NCI-H2227 treated with DMSO at 0.1 percent for 48 hours (cell line): ENCODE measurements around the gene PPFIA4.

Experiments used
- DNase-seq: peaks from one replicate; lab custom pipeline; 2025; lab: John Stamatoyannopoulos, UW

PPFIA4 gene

DNA sequence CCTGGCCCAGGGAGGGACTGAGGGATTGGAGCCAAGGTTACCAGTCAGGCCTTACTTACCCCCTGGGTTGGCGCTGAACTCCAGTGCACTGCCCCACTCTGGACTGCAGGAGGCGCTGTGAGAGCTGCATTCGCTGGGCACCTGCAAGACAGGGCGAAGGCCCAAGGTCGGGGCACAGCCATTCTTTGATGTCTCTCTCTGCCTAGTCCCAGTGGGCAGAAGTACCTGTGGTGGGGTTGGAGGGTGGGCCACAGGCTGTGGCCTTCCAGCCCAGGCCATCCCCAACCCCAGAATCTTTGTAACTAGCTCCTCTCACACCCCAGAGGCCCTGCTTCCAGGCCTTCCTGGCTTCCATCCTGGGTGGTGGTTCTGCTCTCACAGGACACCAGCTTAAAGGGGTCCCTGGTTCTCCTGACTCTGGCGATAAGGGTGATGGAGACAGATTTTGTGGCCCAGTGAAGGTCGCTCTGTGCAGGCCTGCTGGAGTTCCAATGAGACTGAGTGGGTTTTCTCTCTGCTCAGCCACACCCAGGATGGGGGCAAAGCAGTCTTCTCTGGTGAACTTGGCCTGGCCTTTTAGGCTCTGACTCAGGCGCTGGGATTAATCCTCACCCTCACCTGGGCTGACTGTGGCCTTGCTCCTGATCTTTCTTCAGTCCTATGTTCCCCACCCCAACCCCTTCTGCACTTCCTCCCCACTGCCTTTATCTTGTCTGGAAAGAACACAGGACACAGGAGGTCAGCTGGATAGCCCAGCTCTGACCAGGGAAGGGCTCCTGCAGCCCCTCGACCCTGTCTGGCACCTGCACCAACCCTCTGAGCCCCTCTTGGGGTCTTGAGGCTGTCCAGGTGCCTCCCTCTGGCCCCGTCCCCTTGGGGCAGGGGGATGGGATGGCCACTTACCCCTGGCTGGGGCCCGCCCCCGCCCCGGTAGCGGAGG lies 58.6 kb downstream of the PPFIA4 start:
- DNase-seq, result no peak

DNA sequence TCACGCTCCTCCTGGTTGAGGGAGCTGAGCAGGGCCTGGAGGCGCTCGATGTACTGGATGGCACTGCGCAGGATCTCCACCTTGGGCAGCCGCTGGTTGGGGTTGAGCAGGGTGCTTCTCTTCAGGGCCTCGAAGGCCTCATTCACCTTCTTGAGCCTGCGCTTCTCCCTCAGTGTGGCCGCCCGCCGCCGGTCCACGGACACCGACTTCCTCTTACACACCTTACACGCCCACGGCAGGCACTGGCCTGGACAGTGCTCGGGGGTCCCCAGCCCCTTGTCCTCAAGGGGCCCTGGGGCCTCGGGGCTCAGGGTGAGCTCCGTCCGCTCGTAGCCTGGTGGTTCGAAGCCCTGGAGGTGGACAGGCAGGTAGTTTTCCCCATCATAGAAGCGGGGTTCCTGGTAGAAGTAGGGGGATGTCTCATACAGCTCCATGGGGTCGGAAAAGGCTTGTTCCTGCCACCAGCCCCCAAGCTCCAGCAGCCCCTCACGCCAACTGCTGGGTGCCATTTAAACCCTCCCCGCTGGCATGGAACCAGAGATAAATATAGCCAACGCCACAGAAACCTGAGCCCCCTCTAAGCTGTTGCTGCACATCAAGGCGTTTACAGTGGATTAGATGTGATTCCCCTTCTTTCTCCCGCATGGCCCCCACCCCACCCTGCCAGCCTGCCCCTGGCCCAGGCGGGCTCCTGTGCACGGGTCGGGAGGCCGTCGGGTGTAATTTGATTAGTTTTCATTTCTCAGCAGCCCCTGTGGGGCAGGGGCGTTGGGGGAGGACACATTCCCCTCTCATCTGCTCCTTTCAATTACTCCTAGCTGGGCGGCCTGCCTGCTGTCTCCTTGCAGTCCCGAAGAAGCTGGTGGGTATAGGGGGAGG lies 59.5 kb downstream of the PPFIA4 start, which contains the start of gene MYOG:
MYOG (minus strand) TSS at position 485 of the 879 bp plus-strand sequence; CDS start at position 434, 51 bp downstream.
- DNase-seq, result peak; percentile 15

DNA sequence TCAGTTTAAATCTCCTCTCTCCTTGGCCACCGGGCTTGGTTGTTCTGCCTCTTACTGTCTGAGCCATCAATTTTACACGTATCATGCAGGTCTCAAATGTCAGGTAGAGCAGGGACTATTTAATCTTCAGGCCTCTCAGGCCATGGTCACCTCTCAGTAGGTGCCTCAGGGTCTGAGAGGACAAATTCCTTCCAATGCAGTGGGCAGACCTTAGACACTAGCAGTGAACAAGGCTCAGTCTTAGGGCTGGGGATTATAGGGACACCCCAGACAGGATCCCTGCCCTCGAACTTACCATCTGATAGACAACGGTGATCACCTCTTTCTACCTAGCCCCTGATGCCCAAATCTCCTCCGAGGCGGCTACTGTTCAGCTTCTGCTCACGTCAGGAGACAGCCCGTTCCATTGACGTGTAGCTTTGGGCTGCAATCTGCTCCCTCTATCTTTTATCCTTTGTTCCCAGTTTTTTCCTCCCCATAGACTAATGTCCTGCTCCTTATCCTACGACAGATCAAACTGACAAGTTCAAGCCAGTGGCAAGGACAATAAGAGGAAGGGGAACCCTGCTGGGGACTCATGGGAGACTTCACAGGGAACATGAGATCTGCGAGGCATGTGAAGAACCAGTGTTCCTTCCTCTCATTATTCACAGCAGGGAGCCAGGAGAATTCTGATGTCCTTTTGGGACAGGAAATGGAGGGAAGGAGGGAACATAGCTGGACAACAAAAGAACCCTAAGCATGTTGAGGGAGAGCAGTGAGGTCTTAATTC lies 60.9 kb downstream of the PPFIA4 start:
- no peak for DNase-seq

DNA sequence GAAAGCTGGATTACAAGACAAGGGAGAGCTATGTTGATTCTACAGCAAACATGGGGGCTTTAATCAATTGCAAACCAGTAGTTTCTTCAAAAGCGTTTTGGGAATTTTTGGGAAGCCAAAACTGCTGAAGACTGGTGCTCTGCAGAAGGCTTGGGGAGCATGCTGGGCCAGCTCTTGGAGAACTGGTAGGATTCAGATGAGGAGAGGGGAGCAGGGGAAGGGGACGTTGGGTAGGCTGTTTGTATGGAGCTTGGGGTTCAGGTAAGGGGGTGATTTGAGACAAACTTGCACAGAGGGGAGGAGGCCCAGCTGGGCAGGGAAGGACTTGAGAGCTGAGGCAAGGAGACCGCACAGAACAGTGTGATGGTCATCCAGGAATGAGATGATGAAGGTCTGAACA lies 62.1 kb downstream of the PPFIA4 start:
- DNase-seq, result no peak

DNA sequence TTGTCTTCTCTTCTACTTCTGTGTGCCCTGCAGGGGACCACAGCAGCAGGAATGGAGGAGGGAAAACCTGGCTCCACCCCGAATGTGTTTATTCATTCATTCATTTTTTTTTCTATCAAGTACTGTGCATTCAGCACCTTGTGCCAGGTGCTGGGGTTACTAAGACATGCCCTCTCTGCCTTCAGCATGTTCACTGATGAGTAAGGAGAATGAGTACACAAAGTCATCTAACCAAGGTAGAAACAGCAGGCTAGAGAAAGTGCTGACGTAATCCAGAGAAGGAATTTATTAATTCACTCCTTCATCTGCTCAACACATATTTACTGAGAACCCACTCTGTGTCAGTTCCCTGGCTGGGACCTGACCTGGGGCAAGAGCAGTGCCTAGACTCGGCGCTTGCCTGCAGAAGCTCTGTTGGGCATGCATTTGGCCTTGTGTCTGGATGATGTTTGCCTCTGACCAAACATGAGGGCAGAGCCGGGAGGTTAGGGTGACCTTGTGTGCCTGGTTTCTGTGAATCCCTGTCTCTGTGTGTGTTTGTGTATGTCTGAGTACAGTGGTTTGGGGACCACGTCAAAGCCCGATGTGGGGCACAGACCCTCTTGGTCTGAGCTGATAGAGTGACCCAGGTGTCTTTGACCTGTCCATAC lies 62.8 kb downstream of the PPFIA4 start:
- DNase-seq, result no peak

DNA sequence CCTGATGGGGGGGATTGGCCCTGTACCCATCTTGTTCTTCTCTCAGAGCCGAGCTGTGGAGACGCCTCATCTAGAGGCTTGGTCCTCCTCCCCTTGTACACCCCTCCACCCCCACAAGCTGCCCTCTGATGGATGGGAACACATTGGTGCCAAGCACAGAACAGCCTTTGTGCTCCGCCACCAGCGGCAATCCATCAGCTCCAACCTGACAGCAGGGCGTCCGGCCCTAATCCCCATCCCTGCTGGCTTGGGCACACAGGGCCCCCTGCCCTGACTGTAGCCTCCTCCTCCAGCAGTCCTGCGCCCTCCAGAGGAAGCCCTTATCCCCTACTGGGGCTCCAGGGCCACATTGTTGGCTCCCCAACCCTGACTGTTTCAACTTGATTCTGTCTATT lies 63.4 kb downstream of the PPFIA4 start:
- DNase-seq, result no peak

DNA sequence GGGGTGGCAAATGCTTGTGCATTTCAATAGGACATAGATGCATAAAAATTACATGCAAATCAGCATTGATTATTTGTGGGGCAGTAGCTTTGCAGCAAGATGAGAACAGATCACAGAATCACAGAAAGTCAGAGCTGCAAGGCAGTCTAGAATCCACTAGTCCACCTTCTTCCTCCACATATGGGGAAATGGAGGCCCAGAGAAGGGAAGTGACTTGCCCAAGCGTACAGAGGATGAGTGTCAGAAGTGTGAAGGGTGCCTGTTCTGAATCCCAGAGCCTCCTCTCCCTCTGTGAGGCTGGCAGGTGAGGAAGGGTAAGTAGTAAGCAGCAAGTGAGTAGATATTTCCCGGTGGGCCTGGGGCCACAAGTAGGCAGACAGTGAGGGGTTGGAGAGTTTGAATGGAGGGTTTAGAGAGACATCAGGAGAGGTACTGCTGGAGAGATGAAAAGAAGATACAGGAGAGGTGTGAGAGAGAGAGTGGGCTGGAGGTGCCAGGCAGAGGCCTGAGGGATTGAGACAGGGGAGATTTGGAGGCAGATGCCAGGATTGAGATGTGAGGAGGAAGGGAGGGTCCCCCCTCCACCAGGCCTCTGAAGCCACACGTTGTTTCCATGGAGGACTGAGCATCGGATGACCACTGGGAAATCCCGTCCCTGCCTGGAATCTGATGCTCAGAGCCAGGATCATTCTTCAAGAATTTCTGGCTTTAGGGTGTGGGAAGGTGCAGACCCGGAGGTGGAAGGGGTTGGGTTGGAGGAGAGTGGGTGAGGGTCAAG lies 64.3 kb downstream of the PPFIA4 start:
- DNase-seq, result no peak

DNA sequence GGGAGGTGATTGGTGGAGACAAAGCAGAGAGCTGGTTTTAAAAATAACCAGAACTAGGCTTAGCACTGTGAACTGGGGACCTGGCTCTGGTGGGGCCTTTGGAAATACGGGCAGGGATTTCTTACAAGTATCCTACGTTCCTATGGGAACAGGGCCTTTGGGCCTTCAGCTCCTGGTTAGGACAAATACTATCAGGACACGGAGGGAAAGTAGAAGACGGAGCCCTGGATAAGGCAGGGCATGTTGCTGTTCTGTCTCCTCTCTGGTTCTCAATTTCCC lies 64.8 kb downstream of the PPFIA4 start:
- DNase-seq, result no peak

DNA sequence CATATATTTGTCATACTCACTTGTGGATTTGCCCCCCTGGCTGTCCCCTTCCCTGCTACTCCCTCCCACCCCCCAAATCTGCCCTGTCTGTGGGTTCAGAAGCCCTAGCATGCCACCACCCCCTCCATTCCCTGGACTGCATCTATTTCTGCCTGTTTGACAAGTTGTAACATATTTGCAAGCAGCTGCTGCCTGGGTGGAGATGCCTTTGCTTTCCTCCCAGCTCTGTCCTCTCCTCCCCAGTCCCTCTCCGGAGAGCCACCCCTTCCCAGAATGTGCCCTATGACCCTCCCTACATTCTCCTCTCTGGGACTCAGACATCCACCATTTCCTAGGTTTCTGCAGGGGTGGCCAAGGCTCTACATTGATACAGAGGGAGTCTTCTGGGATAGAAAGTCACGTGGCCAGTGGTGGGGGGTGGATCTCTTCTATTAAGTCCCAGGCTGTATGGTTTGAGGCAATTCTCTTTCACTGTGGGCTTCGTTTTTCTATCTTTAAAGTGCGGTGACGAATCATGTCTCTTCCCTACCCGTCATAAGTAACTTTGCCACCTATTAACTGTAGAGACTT lies 65.6 kb downstream of the PPFIA4 start:
- DNase-seq, result no peak

DNA sequence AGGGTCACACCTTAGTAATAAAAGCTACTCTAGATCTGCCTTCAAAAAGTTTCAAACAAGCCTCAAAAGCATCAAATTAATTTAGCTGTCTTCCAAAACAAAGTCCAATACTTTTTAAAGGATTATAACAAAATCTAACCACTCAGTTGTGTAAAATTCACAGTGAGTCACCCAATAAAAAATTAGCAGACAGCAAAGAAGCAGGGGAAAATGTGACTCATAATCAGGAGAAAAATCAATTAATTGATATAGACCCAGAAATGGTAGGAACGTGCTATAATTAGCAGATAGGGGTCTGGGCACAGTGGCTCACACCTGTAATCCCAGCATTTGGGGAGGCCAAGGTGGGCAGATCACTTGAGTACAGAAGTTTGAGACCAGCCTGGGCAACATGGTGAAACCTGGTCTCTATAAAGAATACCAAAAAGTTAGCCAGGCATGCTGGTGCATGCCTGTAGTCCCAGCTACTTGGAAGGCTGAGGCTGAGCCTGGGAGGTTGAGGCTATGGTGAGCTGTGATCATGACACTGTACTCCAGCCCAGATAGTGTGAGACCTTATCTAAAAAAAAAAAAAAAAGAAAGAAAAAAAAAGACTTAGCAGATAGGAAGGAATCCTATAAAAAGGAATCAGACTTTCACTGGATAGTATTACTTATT lies 67.6 kb downstream of the PPFIA4 start:
- DNase-seq, result no peak

DNA sequence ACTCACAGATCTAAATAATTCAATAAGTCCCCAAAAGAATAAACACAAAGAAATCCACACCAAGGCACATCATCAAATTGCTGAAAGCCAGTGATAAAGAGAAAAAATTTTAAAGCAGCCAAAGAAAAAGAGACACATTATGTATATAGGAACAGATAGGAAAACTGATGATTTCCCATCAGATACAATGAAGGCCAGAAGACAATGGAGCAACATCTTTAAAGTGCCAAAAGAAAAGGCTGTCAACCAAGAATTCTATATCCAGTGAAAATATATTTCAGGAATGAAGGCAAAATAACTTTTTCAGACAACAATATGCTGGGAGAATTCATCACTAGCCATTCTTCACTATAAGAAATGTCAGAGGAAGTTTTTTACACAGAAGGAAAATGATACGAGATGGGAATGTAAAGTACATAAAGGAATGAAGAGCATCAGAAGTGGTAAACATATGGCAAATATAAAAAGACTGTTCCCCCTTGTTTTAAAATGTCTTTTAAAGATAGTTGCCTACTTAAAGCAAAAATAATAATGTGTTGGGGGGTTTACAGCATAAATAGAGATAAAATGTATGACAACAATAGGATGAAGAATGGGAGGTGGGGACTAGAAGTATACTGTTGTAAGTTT lies 68.9 kb downstream of the PPFIA4 start:
- no peak for DNase-seq

DNA sequence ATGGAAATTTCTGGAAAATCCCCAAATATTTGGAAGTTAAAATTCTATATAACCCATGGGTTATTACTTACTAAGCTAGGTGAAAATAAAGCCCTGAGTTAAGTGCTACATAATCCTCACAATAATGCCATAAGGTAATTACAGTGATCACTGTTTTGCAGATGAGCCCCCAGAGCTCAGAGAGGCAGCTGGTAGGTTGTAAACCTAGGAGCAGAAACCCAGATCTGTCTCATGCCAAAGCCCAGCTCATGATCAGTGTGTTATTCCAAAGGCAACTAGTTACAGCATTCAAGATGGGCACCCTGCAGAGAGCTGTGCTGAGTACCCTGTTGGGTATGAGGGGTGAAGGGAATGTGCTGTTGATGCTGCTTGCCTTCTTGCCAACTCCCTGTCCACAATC lies 70.3 kb downstream of the PPFIA4 start:
- no peak for DNase-seq

DNA sequence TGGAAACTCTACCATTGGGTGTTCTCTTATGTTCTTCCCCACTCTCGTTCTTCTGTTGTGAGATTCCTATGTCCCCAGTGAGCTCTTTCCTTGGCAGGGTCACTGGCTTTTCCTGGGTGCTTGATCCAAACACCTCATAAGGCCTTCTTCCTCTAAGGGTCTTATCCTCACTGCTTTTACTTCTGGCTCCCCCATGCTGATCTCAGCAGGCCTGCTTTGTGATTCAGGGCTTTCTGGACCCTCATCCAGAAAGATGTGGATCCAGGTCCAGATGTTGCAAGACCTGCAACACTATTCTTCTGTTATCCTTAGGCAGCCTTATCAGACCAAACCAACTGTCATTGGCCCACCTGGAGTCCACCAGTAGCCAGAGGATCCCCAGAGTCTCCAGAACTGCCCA lies 70.7 kb downstream of the PPFIA4 start:
- no peak for DNase-seq

DNA sequence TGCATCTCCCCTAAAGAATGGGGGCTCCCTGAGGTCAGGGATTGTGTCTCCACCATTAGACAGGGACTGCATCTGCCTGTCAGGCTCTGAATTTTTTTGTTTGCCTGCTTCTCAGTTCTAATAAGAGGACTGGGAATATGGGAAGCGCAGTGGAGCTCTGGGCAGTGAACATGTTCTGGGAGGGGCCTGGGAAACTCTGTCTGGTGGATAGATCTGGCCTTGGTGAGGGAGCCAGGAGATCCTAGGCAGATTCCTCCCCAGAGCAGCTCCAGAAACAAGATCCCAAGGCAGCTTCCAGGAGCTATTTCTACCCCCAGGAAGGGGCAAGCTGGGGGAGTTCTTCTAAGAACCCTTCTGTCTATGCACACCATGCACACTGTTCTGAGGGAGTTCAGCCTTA lies 72.2 kb downstream of the PPFIA4 start:
- DNase-seq, result no peak

DNA sequence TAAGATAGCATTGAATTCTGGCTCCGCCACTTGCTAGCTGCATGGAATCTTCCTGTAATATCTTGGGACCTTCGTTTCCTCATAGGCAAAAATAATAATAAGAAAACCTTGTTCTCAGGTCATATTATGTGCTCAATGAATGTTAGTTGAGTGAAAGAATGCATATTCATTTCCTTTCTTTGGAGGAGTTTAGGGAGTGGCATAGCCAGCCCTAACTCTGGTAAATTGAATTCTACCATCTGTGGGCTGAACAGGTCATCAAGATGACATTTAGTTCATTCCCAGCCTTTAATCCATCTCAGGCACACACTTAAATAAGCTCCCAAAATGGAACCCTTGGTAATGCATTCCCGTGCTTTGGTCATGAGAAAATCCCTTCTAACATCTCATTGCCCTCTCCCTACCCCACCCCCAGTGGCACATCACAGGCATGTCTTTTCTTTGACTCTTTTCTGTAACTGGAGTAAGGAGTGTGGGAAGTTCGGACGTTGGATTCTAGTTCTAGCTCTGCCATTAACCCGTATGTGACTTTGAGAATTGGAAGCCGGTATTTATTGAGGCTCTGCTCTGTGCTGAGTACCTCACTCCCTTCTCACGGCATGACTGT lies 72.7 kb downstream of the PPFIA4 start:
- no peak for DNase-seq

DNA sequence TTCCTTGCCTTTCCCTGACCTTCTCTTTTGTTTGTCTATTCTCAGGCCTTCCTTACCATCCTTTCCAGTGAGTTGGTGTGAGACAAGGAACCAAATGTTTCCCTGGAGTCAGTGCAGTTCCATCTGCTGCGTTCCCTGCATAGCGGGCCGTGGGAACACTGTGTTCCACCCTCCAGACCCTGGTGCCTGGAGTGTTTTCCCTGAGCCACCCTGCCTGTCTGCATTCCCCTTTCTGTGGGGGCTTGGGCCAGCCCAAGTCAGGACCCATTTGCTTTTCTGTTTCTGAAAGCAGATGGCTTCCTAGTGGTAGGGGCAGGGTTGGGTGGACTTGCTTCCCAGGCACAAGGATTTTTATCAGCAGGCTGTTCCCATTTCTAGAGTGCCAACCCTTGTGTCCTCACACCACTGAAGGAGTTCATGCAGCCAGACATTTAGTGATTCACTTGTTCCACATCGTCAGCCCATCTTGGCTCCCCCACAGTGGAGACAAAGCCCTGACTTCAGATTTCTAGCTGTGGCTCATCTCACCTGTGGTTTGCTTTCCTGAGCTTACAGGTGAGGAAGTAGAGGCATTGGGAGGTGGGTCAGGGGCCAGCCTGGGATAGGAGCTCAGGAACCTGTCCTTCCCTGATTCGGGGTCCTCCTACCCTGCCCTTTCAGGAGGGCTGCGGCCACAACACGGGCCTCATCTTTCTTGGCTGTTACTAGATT lies 73.7 kb downstream of the PPFIA4 start:
- DNase-seq, result no peak

DNA sequence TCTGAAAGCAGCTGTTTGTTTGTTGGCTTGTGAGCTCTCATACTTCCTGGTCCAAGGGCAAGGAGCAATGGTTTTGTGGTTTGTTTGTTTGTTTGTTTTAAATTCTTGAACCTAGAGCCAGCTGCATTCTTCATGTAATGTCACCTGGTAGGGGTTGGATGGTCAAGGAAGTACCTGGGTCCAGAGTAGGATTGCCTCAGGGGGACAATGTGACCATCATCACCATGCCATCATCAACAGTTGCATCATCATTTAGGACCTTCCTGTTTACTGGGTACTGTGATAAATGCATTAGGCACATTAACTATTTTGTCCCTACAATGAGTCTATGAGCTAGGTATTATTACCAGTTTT lies 74.2 kb downstream of the PPFIA4 start:
- DNase-seq, result no peak

DNA sequence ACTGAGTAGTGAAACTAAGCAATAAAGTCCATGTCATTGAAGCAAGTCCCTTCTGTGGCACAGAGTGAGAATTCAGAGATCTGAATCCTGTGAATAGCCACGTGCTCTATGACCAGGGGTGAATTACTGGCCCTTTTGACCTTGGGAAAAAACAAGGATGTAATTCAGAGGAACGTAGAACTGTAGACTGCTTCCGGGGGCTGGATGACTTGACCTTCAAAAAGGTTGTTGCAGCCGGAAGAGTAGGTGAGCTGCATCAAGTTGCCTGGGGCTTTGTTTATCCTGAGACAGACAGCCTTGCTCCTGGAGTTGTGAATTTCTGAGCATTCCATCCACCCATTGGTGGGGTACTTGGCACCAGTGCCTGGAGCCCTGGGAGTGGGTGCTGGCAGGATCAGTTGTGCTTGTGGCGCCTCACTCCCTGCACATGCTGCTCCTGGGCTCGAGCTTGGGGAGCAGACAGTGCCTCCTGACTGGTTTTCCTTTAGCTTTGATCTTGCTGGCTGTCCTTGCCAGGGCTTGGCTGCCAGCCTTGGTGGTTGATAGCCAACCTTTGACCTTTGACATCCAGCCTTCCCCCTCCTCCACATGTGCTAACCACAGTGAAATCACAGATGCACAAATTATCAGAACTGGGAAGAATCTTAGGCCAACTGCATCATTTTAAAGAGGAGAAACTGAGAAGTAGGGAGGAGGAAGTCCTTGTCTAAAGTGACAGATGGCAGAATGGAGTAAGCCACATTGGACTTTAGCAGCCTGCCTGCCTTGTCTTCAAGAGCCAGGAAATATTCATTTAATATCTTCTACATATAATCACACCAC lies 75.7 kb downstream of the PPFIA4 start:
- no peak for DNase-seq
